PFSK-1 (cell line): ENCODE measurements around the gene KIDINS220.

Experiments
- POLR2AphosphoS5 ChIP-seq: IDR thresholded peaks from 2 replicates; pipeline ENCODE4 v1.6.1; 2012; ENCODE audit warnings: low read depth, mild to moderate bottlenecking, control low read depth, low read length, moderate library complexity
- SIN3A ChIP-seq: IDR thresholded peaks from 2 replicates; pipeline ENCODE4 v1.6.1; 2012; ENCODE audit warnings: mild to moderate bottlenecking, low read length, moderate library complexity, borderline replicate concordance; ENCODE audit not compliant: insufficient read depth
- TF ChIP-seq, protein P1 (sequence below), 2 experiments: IDR thresholded peaks; 2 replicates each; pipeline versions ENCODE4 v1.6.1 to v1.8.0; 2011 to 2012; ENCODE audit warnings: low read depth in 2 of 2, low read length in 2 of 2, control low read depth in 1 of 2, inconsistent platforms in 1 of 2, mild to moderate bottlenecking in 1 of 2, moderate library complexity in 1 of 2; ENCODE audit not compliant: insufficient read depth in 1 of 2

DNA sequence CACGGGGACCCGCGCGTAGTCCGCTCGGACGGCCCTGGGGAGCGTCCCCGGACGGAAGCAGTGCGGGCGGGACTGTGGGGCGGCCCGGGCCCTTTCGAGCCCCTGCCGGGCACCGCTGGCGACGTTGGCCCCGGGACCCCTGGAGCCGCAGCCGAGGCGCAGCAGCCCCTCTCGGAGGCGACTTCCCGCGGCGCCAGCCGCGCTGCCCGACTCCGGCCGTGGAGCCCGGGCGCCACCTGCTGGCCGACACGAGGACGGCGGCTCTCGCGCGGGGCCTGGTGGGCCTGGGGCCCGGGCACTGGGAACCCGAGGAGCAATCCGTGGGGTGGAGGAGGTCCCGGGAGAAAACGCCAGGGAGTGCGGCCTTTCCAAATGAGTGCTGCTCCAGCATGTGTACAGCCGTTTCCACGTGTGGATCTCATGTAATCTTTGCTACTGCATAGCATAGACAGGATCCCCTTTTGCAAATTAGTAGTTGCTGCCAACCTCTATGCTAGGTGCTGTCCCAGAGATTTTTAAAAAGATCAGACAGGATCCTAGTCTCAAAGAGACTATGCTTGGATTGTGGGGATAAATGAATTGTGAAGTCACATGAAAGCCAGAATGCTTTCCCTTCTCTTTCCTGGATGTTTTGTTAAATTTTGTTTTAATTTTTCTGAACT is 151.6 kb downstream of the KIDINS220 start:
- TF ChIP-seq, protein P1, sequence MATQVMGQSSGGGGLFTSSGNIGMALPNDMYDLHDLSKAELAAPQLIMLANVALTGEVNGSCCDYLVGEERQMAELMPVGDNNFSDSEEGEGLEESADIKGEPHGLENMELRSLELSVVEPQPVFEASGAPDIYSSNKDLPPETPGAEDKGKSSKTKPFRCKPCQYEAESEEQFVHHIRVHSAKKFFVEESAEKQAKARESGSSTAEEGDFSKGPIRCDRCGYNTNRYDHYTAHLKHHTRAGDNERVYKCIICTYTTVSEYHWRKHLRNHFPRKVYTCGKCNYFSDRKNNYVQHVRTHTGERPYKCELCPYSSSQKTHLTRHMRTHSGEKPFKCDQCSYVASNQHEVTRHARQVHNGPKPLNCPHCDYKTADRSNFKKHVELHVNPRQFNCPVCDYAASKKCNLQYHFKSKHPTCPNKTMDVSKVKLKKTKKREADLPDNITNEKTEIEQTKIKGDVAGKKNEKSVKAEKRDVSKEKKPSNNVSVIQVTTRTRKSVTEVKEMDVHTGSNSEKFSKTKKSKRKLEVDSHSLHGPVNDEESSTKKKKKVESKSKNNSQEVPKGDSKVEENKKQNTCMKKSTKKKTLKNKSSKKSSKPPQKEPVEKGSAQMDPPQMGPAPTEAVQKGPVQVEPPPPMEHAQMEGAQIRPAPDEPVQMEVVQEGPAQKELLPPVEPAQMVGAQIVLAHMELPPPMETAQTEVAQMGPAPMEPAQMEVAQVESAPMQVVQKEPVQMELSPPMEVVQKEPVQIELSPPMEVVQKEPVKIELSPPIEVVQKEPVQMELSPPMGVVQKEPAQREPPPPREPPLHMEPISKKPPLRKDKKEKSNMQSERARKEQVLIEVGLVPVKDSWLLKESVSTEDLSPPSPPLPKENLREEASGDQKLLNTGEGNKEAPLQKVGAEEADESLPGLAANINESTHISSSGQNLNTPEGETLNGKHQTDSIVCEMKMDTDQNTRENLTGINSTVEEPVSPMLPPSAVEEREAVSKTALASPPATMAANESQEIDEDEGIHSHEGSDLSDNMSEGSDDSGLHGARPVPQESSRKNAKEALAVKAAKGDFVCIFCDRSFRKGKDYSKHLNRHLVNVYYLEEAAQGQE (IDR thresholded peaks at IDR 0.05; ENCODE audit: insufficient read depth in 1 of 2, low read depth in 2 of 2, low read length in 2 of 2): no peak
- TF ChIP-seq POLR2AphosphoS5: no peak
- no peak for TF ChIP-seq SIN3A
